GM12874 (cell line): ENCODE results near the gene LMLN.

Experiments used
- TF ChIP-seq, protein P1 (sequence below): IDR thresholded peaks from 2 replicates; pipeline ENCODE4 v1.5.1; 2011; ENCODE audit warnings: low read depth, mild to moderate bottlenecking, control low read depth, low read length, moderate library complexity; ENCODE audit not compliant: insufficient read depth

LMLN gene

DNA sequence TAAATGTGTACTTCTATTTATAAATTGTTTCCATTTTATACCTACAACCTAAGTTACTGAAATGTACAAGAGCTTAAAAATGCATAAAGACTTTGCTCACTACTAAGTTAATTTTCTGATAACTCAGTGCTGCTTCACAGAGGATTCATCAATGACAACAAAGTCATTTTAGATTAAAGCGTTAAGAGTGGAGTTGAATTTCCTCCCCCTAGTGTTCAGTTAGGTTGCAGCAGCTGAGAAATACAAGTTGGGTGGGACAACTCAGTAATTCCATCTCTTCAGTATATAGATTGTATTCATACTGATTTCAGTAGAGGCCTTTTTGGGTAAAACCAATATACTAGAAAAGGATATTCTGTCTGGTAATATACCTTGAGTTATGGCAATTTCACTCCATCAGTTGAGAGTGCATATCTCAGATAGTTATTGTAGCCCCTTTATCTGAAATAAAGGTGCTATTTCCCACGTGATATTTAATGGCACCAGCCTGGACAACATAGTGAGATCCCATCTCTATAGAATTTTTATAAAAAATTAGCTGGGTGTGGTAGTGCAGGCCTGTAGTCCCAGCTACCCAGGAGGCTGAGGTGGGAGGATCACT lies 17.0 kb upstream of the LMLN start:
- TF ChIP-seq, protein P1, sequence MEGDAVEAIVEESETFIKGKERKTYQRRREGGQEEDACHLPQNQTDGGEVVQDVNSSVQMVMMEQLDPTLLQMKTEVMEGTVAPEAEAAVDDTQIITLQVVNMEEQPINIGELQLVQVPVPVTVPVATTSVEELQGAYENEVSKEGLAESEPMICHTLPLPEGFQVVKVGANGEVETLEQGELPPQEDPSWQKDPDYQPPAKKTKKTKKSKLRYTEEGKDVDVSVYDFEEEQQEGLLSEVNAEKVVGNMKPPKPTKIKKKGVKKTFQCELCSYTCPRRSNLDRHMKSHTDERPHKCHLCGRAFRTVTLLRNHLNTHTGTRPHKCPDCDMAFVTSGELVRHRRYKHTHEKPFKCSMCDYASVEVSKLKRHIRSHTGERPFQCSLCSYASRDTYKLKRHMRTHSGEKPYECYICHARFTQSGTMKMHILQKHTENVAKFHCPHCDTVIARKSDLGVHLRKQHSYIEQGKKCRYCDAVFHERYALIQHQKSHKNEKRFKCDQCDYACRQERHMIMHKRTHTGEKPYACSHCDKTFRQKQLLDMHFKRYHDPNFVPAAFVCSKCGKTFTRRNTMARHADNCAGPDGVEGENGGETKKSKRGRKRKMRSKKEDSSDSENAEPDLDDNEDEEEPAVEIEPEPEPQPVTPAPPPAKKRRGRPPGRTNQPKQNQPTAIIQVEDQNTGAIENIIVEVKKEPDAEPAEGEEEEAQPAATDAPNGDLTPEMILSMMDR, result peak; percentile 63; the same call in 1 of the 2 replicates

DNA sequence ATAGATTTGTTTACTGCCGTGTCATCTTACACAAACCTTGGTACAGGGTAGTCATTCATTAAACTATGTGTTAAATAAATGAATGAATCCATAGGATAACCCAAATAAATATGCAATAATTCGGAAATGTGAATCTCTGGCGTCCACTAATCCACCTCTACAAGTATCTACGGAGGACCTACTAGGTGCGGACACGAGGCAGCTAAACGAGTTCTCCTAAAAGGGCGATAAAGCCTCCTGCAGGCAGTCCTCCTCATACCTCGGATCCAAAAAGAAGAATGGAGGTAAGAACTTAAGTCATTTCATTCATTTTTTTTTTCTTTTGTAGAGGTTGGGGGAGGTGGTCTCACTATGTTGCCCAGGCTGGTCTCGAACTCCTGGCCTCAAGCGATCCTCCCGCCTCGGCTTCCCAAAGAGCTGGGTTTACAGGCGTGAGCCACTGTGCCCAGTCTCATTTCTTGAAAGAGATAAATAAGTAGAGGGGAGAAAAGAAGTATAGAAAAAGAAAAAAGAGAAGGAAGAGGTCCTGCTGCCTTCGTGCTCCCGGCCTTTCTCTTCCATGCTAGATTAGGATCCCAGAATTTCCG lies 10.7 kb upstream of the LMLN start:
- TF ChIP-seq, protein P1, result no peak

DNA sequence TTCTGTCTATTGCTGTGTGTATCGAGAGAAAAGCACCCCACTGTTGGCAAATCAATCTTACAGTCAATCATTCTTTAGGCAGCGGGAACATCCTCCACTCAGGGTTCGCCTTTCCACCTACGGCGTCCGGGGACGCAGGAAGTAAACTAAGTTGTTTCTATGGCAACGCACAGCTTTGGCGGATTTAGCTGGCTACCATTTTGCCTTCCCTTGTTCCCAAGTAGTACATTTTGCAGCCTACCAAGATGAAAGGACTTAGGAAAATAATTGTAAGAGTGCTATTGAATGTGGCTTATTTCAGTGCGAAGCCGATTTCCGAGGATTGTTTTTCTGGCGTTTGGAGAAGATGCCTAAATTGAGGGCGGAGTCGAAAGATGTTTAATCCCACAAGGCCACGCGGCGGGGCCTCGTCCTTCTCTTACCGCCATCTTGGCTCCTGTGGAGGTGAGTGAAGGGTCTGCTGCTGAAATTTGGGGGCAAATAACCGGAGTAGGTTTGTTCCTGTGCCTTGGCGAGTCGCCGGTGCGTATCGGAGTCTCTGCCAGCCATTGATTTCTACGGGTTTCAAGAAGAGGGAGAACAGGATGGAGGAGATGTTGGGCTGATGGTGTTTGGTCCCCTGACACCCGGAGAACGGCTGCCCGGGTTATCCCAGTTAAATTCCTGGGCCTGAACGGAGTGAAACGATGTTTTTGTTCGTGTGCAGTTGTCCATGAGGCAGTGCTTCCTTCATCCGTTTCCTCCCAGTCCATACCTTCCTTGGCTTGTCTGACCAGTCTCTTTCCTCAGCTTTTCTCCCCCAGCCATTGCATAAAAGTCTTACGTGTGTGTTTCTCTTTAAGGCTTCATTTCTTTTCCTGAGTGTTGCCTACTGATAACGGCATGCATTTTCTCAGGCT lies 10.0 kb upstream of the LMLN start, which contains the start of gene RPL35A:
Gene RPL35A (plus strand): TSS at position 413 of the 899 bp plus-strand sequence. CDS start 778 bp downstream, outside the sequence.
- TF ChIP-seq, protein P1, result no peak

DNA sequence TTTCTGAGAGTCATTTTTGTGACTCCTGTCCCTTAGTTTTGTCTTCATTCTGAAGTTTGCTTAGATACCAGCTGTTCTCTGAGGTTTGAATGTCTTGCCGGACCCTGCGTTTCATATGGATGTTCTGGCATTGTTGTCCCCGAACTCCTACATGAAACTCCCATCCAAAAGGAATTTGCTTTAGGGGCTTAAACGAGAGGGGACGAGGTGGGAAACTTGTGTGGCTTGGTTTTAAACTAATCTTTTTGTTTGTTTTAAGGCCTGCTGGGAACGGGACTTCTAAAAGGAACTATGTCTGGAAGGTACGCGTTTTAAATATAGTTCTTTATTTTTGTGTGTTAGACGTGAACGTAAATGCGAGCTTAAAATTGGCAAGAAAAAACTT lies 9.3 kb upstream of the LMLN start:
- TF ChIP-seq, protein P1, result no peak

DNA sequence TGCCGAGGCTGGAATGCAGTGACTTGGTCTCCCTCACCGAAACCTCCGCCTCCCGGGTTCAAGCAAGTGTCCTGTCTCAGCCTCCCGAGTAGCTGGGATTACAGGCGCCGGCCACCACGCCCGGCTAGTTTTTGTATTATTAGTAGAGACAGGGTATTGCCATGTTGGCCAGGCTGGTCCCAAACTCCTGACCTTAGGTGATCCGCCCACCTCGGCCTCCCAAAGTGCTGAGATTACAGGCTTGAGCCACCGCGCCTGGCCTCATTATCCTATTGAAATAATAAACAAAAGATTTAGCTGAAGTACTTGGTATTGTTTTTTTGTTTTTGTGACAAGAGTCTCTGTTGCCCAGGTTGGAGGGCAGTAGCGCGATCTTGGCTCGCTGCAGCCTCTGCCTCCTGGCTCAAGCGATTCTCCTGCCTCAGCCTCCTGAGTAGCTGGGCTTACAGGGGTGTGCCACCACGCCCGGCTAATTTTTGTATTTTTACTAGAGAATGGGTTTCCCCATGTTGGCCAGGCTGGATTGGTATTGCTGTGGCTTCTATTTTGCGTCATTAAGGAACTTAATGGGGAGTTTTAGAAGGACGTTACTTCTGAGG lies 8.5 kb upstream of the LMLN start:
- TF ChIP-seq, protein P1, result no peak

DNA sequence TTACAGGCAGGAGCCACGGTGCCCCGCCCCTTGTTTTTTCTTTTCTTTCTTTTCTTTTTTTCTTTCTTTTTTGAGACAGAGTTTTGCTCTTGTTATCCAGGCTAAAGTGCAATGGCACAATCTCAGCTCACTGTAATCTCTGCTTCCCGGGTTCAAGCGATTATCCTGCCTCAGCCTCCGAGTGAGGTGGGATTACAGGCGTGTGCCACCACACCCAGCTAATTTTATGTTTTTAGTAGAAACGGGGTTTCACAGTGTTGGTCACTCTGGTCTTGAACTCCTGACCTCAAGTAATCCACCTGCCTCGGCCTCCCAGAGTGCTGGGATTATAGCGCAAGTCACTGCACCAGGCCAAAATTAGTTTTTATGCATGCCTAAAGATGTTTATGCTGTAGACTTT lies 7.6 kb upstream of the LMLN start:
- TF ChIP-seq, protein P1, result no peak

DNA sequence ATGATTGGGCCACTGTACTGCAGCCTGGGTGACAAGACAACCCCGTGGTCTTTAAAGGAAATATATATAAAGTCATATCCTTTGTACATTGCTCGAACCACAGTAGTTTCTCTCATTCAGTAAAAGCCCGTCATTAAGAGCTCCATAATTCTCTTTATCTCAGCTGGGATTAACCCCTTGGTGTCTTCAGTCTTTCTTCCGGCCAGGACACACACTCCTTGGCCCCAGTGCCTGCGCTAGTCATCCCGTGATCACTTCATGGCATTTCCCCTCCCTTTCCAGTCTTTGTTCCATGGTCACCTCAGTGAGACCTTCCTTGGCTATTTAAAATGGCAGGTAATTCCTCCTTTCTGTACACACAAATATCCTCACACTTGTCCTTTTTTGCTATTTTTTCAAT lies 6.7 kb upstream of the LMLN start:
- TF ChIP-seq, protein P1, result no peak
